C1 segment of cervical spinal cord (tissue), 14 donors: ENCODE measurements around the gene SFTPB.

Experiments
- DNase-seq, 14 donors: peaks; one replicate each; lab custom pipeline; 2025; lab: John Stamatoyannopoulos, UW

Gene SFTPB

DNA sequence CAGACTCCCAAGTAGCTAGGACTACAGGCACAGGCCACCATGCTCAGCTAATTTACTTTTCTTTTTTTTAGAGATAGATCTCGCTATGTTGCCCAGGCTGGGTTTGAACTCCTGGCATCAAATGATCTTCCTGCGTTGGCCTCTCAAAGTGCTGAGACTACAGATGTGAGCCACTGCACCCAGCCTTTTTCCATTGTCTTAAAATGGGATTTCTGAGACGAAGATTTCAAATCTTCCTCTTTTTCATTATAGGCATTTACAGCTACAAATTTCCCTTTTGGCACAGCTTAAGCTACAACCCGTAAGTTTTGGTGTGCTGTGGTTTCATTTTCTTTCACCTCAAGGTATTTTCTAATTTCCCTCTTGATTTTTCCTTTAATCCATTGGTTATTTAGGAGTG, 34.8 kb upstream of the SFTPB start:
- DNase-seq = no peak

- DNase-seq = no peak
These were observed 34.2 kb upstream of the SFTPB start for GRCh38 chr2:85702172-85702571.

DNA sequence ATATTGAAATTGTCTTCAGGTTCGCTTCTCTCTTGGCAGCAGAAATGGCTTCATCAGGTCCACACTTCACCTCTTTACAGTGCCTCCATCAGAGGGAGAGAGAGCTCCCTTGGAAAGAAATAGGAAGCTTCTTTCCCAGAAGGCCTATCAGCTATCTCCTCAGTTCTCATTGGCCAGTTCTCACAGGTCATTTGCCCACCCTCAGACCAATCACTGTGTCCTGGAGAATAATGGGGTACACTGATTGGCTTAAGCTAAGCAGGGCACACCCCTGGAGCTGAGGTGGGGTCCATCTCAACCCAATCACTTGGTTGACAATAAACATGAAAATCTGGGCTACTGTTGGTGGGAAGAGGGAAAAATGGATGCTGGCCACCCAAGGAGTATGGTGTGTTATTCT, 31.3 kb upstream of the SFTPB start:
- no peak for DNase-seq

- no peak for DNase-seq
These were observed 30.9 kb upstream of the SFTPB start for GRCh38 chr2:85698880-85699254.

- no peak for DNase-seq
These were observed 30.3 kb upstream of the SFTPB start for GRCh38 chr2:85698184-85698879.

- DNase-seq = no peak
These were observed 29.7 kb upstream of the SFTPB start for GRCh38 chr2:85697716-85698115.

DNA sequence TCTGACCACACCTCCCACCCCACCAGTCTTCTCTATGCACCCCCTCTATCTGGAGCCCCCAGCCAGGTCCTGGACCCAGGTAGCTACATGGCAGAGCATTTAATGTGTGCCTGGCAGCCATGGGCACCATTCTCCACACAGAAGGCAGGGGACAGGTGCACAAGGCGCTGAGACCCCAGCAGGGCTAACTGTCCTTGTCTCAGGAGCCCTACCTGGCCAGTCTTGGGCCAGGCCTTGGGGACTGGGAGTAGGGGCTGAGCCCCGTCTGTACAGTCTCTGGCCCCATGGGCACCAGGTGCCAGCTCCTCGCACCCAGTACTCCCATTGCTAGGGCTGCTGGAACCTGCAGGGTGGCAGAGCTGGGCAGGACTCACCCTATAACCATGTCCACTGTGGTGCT, 29.1 kb upstream of the SFTPB start:
- DNase-seq = no peak

GRCh38 chr2:85695691-85696668, 28.0 kb upstream of the SFTPB start:
- no peak for DNase-seq

DNA sequence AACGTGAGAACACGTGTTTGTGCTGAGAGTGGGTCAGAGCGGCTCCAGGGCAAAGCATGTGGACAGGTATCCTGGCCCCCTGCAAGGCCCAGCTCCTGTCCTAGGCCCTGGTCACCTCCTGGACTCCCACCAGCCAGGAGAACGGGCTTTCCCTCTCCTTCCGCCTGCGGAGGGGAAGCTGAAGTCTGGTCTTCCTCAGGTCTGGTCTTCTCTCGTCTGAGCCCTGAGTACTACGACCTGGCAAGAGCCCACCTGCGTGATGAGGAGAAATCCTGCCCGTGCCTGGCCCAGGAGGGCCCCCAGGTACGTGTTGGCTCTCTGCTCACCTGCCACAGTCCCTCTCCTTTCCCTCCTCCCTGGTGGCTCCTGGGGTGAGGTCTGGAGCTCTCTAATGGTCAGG, 27.1 kb upstream of the SFTPB start:
- no peak for DNase-seq

DNA sequence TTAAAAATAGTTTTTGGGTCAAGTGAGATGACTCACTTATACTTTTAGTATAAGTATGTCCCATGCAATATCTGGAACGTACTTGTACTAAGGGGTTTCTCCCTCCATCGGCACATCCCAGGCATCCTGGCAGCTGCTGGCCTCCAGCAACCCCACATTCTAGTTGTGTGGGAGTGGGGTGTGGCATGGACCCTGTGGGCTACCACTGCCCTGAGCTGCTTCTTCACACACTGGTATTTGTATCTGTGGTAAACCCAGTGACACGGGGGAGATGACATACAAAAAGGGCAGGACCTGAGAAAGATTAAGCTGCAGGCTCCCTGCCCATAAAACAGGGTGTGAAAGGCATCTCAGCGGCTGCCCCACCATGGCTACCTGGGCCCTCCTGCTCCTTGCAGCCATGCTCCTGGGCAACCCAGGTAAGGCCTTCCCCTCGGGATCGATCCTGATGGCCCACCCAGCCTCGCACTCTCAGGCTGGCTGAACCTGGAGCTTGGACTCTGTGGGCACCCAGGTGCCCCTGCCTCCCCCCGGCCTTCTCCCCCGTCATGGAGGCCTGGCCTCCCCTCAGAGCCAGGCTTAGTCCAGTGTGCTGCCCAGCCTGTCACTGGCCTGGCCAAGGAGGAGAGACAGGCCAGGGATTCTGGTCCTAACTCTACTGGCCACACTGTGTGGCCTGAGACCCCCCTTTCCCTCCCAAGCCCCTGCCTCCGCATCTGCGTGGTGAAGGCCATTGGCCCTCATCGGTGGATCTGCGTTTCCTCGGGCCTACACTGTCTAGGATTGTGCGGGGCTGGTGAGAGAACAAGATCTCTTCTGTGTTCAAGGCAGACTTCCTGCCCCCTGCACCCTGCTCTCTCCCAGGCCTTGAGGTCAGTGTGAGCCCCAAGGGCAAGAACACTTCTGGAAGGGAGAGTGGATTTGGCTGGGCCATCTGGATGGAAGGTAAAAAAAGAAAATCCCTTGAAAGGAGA, 26.3 kb upstream of the SFTPB start, which contains the start of gene GNLY:
TSS of gene GNLY (plus strand) at position 307 of the 974 bp plus-strand sequence. CDS start at position 368, 61 bp downstream.
- DNase-seq = no peak

DNA sequence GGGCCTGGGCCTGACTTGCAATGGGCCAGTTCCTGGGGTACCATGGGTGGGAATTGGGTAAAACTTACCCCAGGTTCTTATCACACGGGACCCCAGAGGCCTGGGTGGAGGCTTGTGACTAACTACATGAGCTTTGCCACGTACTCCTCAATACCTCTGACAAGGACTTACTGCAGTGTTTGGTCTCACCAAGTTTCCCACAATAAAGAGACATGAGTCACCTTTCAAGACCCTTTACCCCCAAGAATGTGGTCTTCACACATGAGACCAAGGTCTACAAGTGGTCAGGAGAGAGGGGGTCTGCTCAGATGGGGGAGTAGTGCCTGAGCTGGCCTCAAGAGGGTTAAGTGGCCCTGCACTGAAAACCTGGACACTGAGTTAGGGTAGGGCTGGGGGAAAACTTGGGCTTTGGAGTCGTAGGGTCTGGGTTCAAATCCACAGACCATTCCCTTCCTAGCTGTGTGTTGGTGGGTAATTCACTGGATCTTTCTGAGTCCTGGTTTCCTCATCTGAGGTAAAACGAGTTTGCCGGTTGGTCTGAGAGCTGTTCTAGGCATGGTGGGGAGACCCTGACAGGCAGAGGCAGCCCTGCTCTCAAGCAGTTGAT, 24.1 kb upstream of the SFTPB start:
- no peak for DNase-seq

DNA sequence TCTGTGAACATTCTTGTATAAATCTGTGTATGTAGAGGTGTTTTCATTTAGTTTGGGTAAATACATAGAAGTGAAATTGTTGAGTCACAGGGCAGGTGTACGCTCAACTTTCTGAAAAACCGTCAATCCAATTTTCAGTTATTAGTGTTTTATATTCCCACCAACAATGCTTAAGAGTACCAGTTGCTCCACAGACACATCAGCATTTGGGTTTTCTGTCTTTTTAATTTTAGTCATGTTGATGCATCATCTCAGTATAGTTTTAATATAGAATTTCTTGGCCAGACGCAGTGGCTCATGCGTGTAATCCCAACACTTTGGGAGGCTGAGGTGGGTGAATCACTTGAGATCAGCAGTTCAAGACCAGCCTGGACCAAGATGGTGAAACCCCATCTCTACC, 22.9 kb upstream of the SFTPB start:
- DNase-seq = no peak

DNA sequence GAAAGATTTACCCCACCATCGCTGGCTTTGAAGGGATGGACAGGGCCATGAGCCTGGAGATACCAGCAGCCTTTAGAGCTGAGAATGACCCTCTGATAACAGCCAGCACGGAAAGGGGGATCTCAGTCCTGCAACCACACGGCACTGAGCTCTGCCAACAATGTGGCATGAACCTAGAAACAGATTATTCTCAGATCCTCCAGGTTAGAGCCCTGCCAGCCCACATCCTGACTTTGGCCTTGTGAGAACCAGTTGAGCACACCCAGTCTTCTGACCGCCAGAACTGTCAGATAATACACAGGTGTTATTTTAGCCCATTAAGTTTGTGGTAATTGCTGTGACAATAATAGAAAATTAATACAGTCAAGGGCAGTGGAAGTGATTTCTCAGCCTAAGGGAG, 16.8 kb upstream of the SFTPB start:
- no peak for DNase-seq

GRCh38 chr2:85684380-85684779, 16.4 kb upstream of the SFTPB start:
- DNase-seq = no peak

- DNase-seq = peak in 1 of 14 donors; percentile 22
These were observed 14.4 kb upstream of the SFTPB start for GRCh38 chr2:85682378-85682777.

DNA sequence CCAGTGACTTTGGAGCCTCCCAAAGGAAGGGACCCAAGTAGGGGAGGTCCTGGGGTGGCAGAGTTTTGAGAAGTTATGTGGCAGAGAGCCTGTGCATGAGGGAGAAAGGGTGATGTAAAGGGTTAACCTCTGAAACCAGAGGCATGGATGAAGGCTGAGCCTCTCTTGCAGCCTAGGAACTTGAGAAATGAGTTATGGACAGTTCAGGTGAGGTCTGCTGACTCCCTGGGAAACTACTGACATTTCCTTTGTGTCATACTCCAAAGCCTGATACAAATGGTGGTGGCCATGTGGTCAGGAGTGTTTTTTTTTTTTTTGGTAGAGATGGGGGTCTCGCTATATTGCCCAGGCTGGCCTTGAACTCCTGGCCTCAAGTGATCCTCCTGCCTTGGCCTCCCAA, 13.8 kb upstream of the SFTPB start:
- DNase-seq = no peak

DNA sequence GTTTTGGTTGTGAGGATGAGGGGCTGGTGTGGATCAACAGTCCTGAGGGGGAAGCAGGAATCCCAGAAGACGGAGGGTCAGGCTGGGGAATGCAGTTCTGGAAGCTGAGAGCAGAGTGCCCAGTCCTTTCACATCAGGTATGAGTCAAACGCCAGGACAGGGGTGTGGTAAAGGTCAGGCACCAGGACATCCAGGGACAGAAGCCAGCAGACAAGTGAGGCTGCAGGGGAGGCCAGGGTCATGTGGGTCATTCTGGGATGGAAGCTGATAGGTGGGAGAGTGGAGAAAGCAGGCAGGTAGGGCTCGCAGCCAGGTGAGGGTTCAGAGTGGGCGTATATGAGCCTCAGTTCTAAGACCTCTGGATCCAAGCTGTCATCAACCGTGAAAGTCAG, 13.4 kb upstream of the SFTPB start:
- DNase-seq = no peak

DNA sequence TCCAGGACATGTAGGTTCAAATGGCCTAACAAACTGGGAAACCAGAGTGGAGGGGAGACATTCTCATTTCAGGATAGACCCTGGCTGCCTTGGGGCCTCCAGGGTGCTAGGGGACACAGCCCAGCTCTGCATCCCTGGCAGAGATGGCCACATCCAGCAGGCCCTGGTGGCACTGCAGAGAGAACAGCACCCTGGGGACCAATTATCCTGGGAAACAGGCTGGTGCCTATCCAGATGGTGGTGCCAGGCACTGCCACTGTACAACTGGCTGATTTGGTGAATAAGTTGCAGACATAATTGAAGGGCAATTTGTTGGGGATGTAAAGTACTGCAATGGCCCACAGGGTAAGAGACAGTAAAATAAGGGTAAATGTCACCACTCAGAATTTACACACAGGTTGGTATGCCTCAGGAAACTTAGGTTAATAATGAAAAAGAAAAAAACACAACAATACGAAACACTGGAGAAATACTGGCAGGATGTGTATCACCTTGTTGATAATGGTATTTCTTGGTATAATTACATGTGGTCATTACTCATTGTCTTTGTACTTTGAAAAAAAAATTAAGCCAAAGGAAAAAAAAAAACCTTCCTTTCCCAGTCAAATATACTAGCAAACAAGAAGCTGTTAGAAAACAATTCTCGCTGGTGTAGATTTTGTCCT, 12.8 kb upstream of the SFTPB start:
- peak in 1 of 14 donors; percentile 30 for DNase-seq

DNA sequence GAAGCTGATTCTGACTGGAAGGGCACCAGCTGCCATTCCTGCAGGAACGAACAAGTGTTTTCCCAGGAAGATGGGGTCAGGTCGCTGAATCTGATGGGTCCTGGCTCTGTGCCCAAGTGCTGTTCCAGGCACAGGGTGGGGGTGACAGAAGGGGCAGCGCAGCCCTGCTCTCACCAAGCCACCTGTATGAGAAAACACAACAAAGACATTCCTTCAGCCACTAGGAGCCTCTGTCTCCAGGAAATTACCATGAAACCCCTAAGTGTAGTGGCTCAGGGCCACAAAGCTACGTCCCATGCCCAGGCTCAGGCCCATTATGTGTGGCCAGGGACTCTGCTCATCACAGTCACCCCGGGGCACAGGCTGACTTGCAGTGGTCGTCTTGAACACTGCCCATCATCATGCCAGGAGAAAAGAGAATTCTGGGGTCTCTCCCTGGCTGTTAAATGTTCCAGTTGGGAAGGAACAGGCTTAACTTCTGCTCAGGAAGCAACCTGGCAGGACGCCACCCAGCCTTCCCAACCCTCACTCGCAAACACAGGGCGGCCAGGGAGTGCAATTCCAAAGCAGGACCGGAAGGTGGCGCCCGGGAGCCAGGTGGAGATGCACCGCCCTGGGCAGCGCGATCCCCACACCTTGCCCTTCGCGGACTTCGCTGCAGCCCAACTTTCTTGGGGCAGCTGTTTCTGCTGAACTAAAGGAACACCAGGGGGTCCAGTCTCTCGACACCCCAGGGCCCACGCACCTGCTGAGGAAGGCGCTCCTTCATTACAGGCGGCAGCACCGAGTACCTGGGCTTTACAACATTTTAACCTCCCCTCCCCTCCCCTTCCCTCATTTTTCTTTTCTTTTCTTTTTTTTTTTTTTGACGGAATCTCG, 11.0 kb upstream of the SFTPB start:
- peak in 13 of 14 donors; percentile 11 to 73 (median 43) for DNase-seq

- DNase-seq = no peak
These were observed 10.4 kb upstream of the SFTPB start for GRCh38 chr2:85678377-85678776.
